Psoas muscle (tissue), 8 donors: ENCODE data around the gene PPM1H. TPM values are rescaled to one million over a fixed set of nuclear protein-coding genes. Genes with fewer than 3 reads are reported as not detected.

Experiments
- ATAC-seq, 4 donors: fragments of 200-7000 bp; cut with Tn5 transposase; one replicate each; pipeline ENCODE4 v1.9.1; 2020; ENCODE audit warnings: moderate library complexity in 3 of 4, mild to moderate bottlenecking in 2 of 4
- DNase-seq, 2 donors: peaks; one replicate each; pipeline ENCODE4 v3.0.0-alpha.2; 2020
- H3K27ac ChIP-seq: fragments of 200-600 bp; one replicate; pipeline ENCODE4 v1.8.0; 2022
- H3K27me3 ChIP-seq, 3 donors: fragments of 200-600 bp in 1 of 3; one replicate each; pipeline versions ENCODE4 v1.6.1 to v1.8.0; 2013 to 2022; ENCODE audit warnings: low read length in 2 of 3, mild to moderate bottlenecking in 2 of 3, moderate library complexity in 1 of 3; ENCODE audit not compliant: insufficient read depth in 3 of 3
- H3K36me3 ChIP-seq, 2 donors: fragments of 200-600 bp in 1 of 2; one replicate each; pipeline versions ENCODE4 v1.6.1 to v1.8.0; 2013 to 2022; ENCODE audit warnings: low read depth in 1 of 2, mild to moderate bottlenecking in 1 of 2, moderate library complexity in 1 of 2; ENCODE audit not compliant: insufficient read depth in 1 of 2
- H3K4me1 ChIP-seq: fragments of 200-600 bp; one replicate; pipeline ENCODE4 v1.8.0; 2022
- H3K4me3 ChIP-seq: fragments of 200-600 bp; one replicate; pipeline ENCODE4 v1.8.0; 2022; ENCODE audit warnings: mild to moderate bottlenecking
- H3K9me3 ChIP-seq: fragments of 200-600 bp; one replicate; pipeline ENCODE4 v1.8.0; 2022
- WGBS, 3 donors: extraction: QIAGEN DNeasy Blood & Tissue Kit; methylation state at CpG; one replicate each; pipeline versions ENCODE4 v1.1.6 to v1.1.7; 2013; 5-methylcytosine and 5-hydroxymethylcytosine counted together
- intact Hi-C, 2 donors: fragments of 100-400 bp; cut with DNase I; formaldehyde crosslinking; loops; one replicate each; pipeline versions ENCODE4 v1.11.0 to v1.14.2; 2022
- polyA plus RNA-seq, 3 donors: library from polyadenylated mRNA; stranded (reverse); fragments of 200-250 nt; gene quantifications; one replicate each; pipeline ENCODE4 v1.2.3, GENCODE V29; 2013
- total RNA-seq, 4 donors: library from RNA; stranded (reverse); fragmentation: NEBNext Ultra II Directional in 2 of 4; extraction: Animal tissue kit (Norgen Biotek cat#: 25700) in 2 of 4; gene quantifications; one replicate each; pipeline versions ENCODE4 v1.2.1 to v1.2.4, GENCODE V29; 2021 to 2023
- TF ChIP-seq, protein P1 (sequence below): fragments of 200-600 bp; IDR thresholded peaks from one replicate; pipeline ENCODE4 v1.8.0; 2022; ENCODE audit warnings: antibody characterized with exemption
- donor health status: healthy with polysubstance abuse.
- donor health status: DM: no; HTN: no; CAD: no; lungs with moderate emphysema.
- donor health status: Bipolar disorder and iron deficiency.
- donor health status: healthy.
- donor health status: DM: yes; HTN: yes; CAD: no.
- donor health status: DM: no; HTN: no; CAD: no.
- donor health status: DM: no; HTN: no; CAD: no.
- donor health status: DM: yes; HTN: yes; CAD: no.

PPM1H gene
- total and polyA plus RNA-seq, 7 donors: 0.65 to 4.3 (median 1.8) TPM

DNA sequence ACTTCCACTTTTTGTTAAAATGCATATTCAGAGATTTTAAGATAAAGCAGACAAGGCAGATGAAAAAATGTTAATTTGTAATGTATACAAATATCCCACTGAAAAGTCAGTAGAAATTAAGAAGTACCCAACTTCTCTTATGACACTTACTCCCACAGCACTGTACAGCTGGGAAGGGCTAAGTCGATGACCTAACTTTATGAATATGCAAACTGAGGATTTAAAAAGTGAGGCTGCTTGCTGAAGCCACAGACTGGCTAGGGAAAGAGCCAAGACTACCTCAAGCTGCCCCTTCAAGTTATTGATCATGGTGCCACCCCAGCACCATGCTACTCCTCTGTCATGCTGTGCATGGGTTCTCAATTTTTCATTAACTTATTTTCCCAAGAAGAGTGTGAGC lies 17.0 kb downstream of the PPM1H start:
- 38 to 57% (median 39%) methylated on average over 1 of the region's 1 CpG for WGBS, 3 donors
- Histone ChIP-seq H3K27ac (no peak overlapping the region), H3K27me3 (no peaks in the 10 kb centered on the region), H3K36me3 (no peaks in the 10 kb centered on the region), H3K4me1 (no peaks in the 10 kb centered on the region), H3K9me3 (no peaks in the 10 kb centered on the region), H3K4me3 (no peak overlapping the region)
- no peak for DNase-seq
- TF ChIP-seq, protein P1, sequence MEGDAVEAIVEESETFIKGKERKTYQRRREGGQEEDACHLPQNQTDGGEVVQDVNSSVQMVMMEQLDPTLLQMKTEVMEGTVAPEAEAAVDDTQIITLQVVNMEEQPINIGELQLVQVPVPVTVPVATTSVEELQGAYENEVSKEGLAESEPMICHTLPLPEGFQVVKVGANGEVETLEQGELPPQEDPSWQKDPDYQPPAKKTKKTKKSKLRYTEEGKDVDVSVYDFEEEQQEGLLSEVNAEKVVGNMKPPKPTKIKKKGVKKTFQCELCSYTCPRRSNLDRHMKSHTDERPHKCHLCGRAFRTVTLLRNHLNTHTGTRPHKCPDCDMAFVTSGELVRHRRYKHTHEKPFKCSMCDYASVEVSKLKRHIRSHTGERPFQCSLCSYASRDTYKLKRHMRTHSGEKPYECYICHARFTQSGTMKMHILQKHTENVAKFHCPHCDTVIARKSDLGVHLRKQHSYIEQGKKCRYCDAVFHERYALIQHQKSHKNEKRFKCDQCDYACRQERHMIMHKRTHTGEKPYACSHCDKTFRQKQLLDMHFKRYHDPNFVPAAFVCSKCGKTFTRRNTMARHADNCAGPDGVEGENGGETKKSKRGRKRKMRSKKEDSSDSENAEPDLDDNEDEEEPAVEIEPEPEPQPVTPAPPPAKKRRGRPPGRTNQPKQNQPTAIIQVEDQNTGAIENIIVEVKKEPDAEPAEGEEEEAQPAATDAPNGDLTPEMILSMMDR: no peak
- no peak for ATAC-seq
- intact Hi-C loops: no loop called here

DNA sequence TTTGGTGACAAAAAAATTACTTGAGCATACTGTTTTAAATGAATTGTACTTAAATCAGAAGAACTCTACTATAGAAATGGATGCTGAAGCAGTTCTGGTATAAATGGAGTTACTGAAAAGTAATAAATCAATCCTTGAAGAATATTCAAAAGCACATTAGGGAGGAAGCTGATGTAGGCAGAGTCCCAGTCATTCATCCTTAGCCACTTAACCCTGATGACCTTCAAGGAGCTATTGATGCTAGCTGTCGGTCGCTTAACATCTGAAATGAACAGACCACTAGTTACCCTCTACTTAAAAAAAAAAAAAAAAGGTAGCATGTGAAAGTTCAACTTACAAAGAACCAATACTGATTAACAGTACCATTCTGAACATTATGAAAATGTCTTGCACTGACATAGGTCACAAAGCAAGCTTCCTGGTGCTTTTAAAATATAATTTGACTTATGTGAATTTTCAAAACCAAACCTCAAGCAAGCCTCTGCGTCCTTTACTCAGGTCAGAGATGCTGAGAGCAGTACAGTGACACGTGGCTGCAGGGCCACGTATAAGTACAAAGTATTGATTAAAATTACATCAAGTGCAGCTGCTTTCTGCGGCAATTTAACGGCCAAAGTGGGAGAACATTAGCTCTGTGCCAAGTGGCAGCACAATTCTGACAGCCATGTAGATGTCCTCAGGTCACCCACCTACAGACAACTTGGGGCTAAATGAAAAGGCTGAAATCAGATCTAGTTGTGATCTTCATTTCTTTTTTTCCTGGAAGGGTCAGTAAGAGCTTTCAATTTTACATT lies 18.1 kb downstream of the PPM1H start:
- Histone ChIP-seq H3K27me3 (no peaks in the 10 kb centered on the region), H3K27ac (no peak overlapping the region), H3K9me3 (no peaks in the 10 kb centered on the region), H3K4me1 (no peaks in the 10 kb centered on the region), H3K4me3 (no peak overlapping the region), H3K36me3 (no peaks in the 10 kb centered on the region)
- 47 to 56% (median 54%) methylated on average over 7 of the region's 7 CpGs for WGBS, 3 donors
- ATAC-seq (no peak), DNase-seq (no peak)
- intact Hi-C loops: no loop called here
- TF ChIP-seq, protein P1: no peak

- Histone ChIP-seq H3K4me3 (no peak overlapping the region), H3K27me3 (no peaks in the 10 kb centered on the region), H3K9me3 (no peaks in the 10 kb centered on the region), H3K4me1 (no peaks in the 10 kb centered on the region), H3K27ac (no peak overlapping the region), H3K36me3 (no peaks in the 10 kb centered on the region)
- TF ChIP-seq, protein P1: no peak
- 42 to 58% (median 44%) methylated on average over 6 of the region's 6 CpGs for WGBS, 3 donors
- ATAC-seq (no peak), DNase-seq (no peak)
- intact Hi-C loops: no loop called here
These were observed 19.8 kb downstream of the PPM1H start for GRCh38 chr12:62915204-62915529.

GRCh38 chr12:62914443-62915203 lies 20.3 kb downstream of the PPM1H start:
- intact Hi-C loops: no loop called here
- no peaks in the 10 kb centered on the region for H3K27me3 ChIP-seq
- no peak for DNase-seq
- H3K4me3 ChIP-seq: no peak overlapping the region
- no peaks in the 10 kb centered on the region for H3K9me3 ChIP-seq
- H3K4me1 ChIP-seq: no peaks in the 10 kb centered on the region
- no peaks in the 10 kb centered on the region for H3K36me3 ChIP-seq
- H3K27ac ChIP-seq: no peak overlapping the region
- TF ChIP-seq, protein P1: no peak
- no peak for ATAC-seq
- 78 to 84% (median 80%) methylated on average over 7 of the region's 7 CpGs for WGBS, 3 donors
